Adrenal gland (tissue), 12 donors: ENCODE results near the gene DSTN. TPM values are rescaled to one million over a fixed set of nuclear protein-coding genes. Genes with fewer than 3 reads are reported as not detected.
A peak's percentile ranks its signal among the peaks of the same experiment; 100 is the strongest.

Source experiments
- DNase-seq, 7 donors: peaks; one replicate each; pipeline ENCODE4 v3.0.0-alpha.2; 2019 to 2020
- H3K27ac ChIP-seq, 5 donors: fragments of 200-600 bp; sonication (generic) in 4 of 5; 1 replicate in 3 of 5; 2 replicates in 2 of 5; pipeline versions ENCODE4 v1.5.1 to v1.8.0; 2016 to 2020; ENCODE audit warnings: mild to moderate bottlenecking in 1 of 5
- H3K27me3 ChIP-seq: fragments of 200-600 bp; 2 replicates; pipeline ENCODE4 v1.8.0; 2021
- H3K36me3 ChIP-seq, 2 donors: fragments of 200-600 bp; replicated peaks in 1 of 2; 1 replicate in 1 of 2; 2 replicates in 1 of 2; pipeline versions ENCODE4 v1.5.1 to v1.8.0; 2018 to 2022
- H3K4me1 ChIP-seq, 2 donors: fragments of 200-600 bp; replicated peaks in 1 of 2; 1 replicate in 1 of 2; 2 replicates in 1 of 2; pipeline versions ENCODE4 v1.5.1 to v1.8.0; 2018 to 2021
- H3K4me3 ChIP-seq, 4 donors: fragments of 200-600 bp; sonication (generic) in 3 of 4; one replicate each; pipeline ENCODE4 v1.5.1; 2016 to 2018
- H3K9me3 ChIP-seq, 3 donors: fragments of 200-600 bp; sonication (generic) in 1 of 3; replicated peaks in 1 of 3; 1 replicate in 2 of 3; 2 replicates in 1 of 3; pipeline versions ENCODE4 v1.5.1 to v1.8.0; 2016 to 2021
- CTCF ChIP-seq, 6 experiments: fragments of 450-650 bp in 4 of 6; fragments of 200-600 bp in 2 of 6; sonication (generic) in 1 of 6; IDR thresholded peaks; 1 replicate in 5 of 6; 2 replicates in 1 of 6; pipeline versions ENCODE4 v1.5.1 to v1.8.0; 2016 to 2021; ENCODE audit warnings: antibody characterized with exemption in 6 of 6, mild to moderate bottlenecking in 2 of 6, moderate library complexity in 1 of 6
- POLR2A ChIP-seq, 2 donors: fragments of 450-650 bp; IDR thresholded peaks; one replicate each; pipeline ENCODE4 v1.6.1; 2017; ENCODE audit warnings: antibody characterized with exemption in 2 of 2, mild to moderate bottlenecking in 2 of 2, moderate library complexity in 1 of 2
- WGBS, 4 donors: extraction: QIAGEN DNeasy Blood & Tissue Kit in 2 of 4; methylation state at CpG; one replicate each; pipeline versions ENCODE4 v1.1.5 to v1.1.7; 2013 to 2017; 5-methylcytosine and 5-hydroxymethylcytosine counted together
- intact Hi-C, 2 donors: fragments of 100-400 bp; cut with DNase I; formaldehyde crosslinking; loops; one replicate each; pipeline versions ENCODE4 v1.14.1 to v1.15.0; 2022 to 2023
- polyA plus RNA-seq, 3 donors: library from polyadenylated mRNA; stranded (reverse); fragments of 200-250 nt in 2 of 3; fragments of 350-450 nt in 1 of 3; fragmentation: Illumina TruSeq in 1 of 3; extraction: RNeasy Lipid Tissue Mini Kit (QIAGEN cat#74804) in 1 of 3; gene quantifications; one replicate each; pipeline ENCODE4 v1.2.3, GENCODE V29; 2013 to 2014
- total RNA-seq, 9 donors: library from RNA; depleted of rRNA in 4 of 9; stranded (reverse); fragments of >200 nt in 4 of 9; fragments of 120-200 nt in 1 of 9; fragmentation: NEBNext Ultra II Directional in 1 of 9; extraction: Animal tissue kit (Norgen Biotek cat#: 25700) in 1 of 9; gene quantifications; one replicate each; pipeline versions ENCODE4 v1.1.0 to v1.2.4, GENCODE V29; 2013 to 2023
- donor health status: healthy with polysubstance abuse.
- donor health status: Bipolar disorder and iron deficiency.
- donor health status: DM: yes; HTN: yes; CAD: no.
- donor health status: DM: no; HTN: no; CAD: no.
- donor health status: DM: no; HTN: no; CAD: no.
- donor health status: DM: yes; HTN: yes; CAD: no.

DSTN gene
- total and polyA plus RNA-seq, 12 donors = 184 to 552 (median 273) TPM

- TF ChIP-seq POLR2A (IDR thresholded peaks at IDR 0.05) (no peak), CTCF (IDR thresholded peaks at IDR 0.05) (no peak)
- Histone ChIP-seq H3K9me3 (no peaks in the 10 kb centered on the region), H3K4me3 (no peak overlapping the region), H3K27ac (peak overlapping the region in 1 of 5 donors; percentile 15), H3K4me1 (peaks cover 8 to 17% of the 10 kb centered on the region in 2 donors), H3K27me3 (no peaks in the 10 kb centered on the region), H3K36me3 (peaks cover 0 to 55% of the 10 kb centered on the region in 2 donors)
- WGBS, 4 donors = 60 to 73% (median 64%) methylated on average over 12 to 20 of the region's 20 CpGs
- peak in 5 of 7 donors; percentile 47 to 60 (median 54) for DNase-seq
- intact Hi-C loops = loop anchor here in 1 of 2 donors (5.0 kb wide), 1 partner anchor 37 kb away; no protein-coding TSS in a partner anchor
These were observed 44.4 kb downstream of the DSTN start for GRCh38 chr20:17614176-17614811.

GRCh38 chr20:17614812-17615644 lies 45.2 kb downstream of the DSTN start:
- Histone ChIP-seq H3K9me3 (no peaks in the 10 kb centered on the region), H3K27me3 (no peaks in the 10 kb centered on the region), H3K4me1 (peaks cover 8 to 17% of the 10 kb centered on the region in 2 donors), H3K36me3 (peaks cover 0 to 63% of the 10 kb centered on the region in 2 donors), H3K27ac (peak overlapping the region in 2 of 5 donors; percentile 17 to 40), H3K4me3 (no peak overlapping the region)
- WGBS, 4 donors = 69 to 78% (median 73%) methylated on average over 7 to 32 of the region's 32 CpGs
- no peak for TF ChIP-seq CTCF (IDR thresholded peaks at IDR 0.05)
- no peak for TF ChIP-seq POLR2A (IDR thresholded peaks at IDR 0.05)
- DNase-seq = peak in 3 of 7 donors; percentile 14 to 52 (median 17)
- intact Hi-C loops = loop anchor here in 1 of 2 donors (5.0 kb wide), 1 partner anchor 38 kb away; no protein-coding TSS in a partner anchor

- peak in 3 of 7 donors; percentile 17 to 51 (median 20) for DNase-seq
- WGBS, 4 donors = 64 to 94% (median 71%) methylated on average over 6 to 22 of the region's 22 CpGs
- Histone ChIP-seq H3K4me1 (peaks cover 8 to 17% of the 10 kb centered on the region in 2 donors), H3K27ac (no peak overlapping the region), H3K36me3 (peaks cover 0 to 71% of the 10 kb centered on the region in 2 donors), H3K9me3 (no peaks in the 10 kb centered on the region), H3K27me3 (no peaks in the 10 kb centered on the region), H3K4me3 (no peak overlapping the region)
- TF ChIP-seq CTCF (IDR thresholded peaks at IDR 0.05) = no peak
- TF ChIP-seq POLR2A (IDR thresholded peaks at IDR 0.05) = no peak
- intact Hi-C loops = loop anchor here in 1 of 2 donors (2.0 kb wide), 1 partner anchor 77 kb away; no protein-coding TSS in a partner anchor
These were observed 46.0 kb downstream of the DSTN start for GRCh38 chr20:17615645-17616479.
